GM18526 (cell line): ENCODE results near the gene HOXA11.

Experiments
- POLR2A ChIP-seq: IDR thresholded peaks from 3 replicates; pipeline ENCODE4 v1.6.1; 2011; ENCODE audit not compliant: insufficient read length; ENCODE audit errors: extremely low read depth

HOXA11 gene

DNA sequence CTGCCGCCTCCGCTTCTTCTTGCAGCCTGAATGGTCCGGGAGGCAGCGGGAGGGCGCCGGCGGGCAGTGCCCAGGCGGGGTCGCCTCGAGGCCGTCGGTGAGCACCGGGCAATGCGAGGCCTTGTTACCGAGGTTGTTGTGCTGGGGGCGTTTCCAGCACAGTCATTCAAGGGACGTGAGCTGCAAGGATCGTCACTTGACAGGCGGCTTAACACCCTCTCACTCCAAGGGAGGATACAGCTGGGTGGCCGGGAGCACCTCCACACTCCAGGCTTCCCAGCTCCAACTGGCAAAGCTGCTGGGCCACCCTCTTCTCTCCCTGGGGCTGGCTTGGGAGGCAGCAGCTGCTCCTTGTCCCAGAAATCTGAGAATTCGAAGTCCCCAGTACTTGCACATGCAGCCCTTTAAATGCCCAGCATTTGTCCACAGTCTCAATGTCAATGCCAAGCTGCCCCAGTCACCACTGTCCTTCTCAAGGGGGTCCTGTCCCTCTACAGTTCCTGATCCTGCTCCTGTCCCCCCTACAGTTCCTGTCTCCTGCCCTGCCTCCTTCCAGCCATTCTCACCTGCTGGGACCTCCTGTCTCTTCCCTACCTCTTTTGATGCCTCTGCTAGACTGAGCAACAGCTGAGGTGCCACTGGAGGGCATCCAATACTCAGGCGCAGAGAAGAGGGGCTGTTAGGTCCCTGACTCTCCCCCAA, 4.4 kb upstream of the HOXA11 start:
- no peak for TF ChIP-seq POLR2A

DNA sequence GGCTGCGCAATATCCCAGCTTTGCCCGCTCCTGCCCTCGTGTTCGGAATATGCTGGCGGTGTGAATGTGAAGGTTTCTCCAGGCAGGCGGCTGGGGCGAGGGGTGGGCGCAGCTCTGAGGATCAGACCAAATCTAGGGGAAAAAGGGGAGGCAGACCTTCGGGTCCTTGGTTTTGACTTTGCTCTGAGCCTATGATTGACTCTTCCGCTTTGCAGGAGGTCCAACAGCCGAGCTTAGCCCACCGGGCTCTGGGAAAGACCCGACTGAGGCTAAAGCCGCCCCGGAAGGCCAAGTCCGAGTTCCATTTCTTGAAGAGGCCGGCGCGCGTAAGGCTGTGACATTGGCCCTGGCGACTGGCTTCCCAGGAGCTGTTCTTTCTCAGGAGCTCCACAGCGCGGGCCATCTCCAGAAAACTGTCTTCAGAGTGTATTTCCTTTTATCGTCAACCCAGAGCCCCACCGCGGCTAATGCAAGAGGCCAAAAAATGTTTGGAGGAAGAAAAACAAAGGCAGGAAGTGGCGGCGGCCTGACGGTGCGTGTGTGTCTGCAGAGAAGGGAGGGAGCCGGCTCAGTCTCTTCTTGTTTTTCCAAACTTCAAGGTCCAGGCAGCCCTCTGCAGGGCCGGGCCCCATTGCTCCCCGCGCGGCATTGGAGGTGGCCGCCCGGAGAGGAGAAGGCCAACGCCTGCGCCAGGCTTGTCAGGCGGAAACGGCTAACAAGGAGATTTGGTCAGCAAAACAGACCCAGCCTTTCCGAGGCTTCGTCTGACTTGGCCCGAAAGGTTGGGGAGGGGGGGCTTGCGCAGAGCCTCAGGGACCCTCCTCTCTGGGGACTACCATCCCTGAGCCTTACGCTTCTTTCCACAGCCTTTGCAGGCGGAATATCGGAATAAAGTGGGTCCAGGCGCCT, 3.6 kb upstream of the HOXA11 start:
- TF ChIP-seq POLR2A: no peak

DNA sequence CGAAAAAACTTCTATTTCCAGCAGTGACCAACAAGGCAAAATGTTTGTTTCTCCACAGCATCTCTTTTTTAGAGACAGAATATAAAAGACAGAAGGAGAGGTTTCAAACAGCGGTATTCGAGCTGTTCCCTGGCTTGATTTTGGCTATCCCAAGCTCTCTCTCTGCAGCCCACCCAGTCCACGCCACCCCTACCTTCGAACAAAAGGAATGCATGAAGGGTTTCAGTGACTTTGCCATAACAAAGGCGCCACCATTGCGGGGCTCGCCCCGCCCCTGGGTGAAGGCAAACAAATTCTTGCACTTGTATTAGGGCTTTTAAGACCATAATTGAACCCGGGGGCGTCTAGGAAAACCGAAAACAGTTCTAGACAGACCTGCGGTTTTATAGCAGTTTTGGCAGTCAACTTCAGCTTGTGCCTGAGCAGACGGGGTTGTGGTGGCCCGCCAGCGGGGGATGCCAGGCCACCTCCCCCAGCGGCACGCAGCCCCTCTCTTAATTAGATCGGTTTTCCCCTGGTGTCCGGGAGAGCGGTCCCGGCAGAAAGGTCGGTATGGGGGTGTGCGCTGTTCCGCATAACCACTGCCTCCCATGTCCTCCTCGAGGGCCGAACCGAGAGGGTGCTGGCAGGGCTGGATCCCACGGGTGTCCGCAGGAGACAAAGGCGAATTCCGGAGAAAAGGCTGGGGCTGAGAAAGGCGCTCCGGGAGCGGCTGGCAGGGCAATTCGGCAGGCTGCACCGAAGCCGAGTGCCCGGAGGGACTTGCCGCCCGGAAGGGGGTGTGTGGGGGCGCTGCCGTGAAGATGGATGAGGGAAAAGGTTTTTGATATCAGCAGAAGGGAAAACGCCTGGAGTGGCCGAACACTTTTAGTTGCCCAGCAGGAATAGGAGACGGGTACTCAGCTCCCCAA, 2.7 kb upstream of the HOXA11 start:
- no peak for TF ChIP-seq POLR2A

- TF ChIP-seq POLR2A: no peak
Observed at GRCh38 chr7:27186668-27187474, 1.8 kb upstream of the HOXA11 start.

DNA sequence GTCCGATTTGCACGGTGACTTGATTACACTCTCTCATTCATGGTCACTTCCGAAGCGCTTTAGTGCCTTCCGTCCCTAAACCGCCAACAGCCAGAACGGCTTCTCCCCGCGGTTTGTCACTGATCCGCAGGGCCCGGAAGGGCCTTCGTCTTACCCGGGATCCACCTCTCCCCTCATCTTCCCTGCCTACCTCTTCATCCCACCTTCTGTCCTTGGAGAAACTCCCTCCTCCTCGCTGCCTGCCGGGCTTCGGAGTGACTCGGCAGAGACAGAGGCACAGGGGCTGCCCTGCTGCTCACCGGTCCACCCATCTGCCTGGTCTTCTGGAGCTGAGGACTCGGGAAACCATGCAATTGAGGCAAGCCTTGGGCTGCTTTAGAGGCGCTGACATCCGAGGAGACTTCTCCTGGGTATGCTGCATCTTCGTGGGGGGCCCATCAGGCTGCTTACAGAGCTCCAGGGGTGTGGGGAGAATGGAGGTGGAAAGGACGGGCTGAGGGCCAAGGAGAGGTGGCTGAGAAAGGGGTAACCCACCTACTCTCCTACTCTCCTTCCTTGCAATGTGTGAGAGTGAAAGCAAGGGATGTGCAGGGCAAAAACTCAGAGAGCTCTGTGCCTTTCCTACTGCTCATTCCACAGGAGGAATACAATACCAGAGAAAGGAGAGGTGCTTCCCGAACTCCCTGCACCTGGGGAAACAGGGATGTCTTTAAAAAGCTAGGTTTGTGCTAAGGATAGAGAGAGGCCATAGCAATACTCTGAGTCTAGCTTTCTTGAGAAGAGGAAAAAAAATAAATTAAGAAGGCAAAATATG, 1.0 kb upstream of the HOXA11 start:
- TF ChIP-seq POLR2A: no peak

- TF ChIP-seq POLR2A: no peak
Observed at GRCh38 chr7:27184337-27185012, 557 bp downstream of the HOXA11 start.

GRCh38 chr7:27183682-27184336, 1.2 kb downstream of the HOXA11 start:
- TF ChIP-seq POLR2A: no peak

DNA sequence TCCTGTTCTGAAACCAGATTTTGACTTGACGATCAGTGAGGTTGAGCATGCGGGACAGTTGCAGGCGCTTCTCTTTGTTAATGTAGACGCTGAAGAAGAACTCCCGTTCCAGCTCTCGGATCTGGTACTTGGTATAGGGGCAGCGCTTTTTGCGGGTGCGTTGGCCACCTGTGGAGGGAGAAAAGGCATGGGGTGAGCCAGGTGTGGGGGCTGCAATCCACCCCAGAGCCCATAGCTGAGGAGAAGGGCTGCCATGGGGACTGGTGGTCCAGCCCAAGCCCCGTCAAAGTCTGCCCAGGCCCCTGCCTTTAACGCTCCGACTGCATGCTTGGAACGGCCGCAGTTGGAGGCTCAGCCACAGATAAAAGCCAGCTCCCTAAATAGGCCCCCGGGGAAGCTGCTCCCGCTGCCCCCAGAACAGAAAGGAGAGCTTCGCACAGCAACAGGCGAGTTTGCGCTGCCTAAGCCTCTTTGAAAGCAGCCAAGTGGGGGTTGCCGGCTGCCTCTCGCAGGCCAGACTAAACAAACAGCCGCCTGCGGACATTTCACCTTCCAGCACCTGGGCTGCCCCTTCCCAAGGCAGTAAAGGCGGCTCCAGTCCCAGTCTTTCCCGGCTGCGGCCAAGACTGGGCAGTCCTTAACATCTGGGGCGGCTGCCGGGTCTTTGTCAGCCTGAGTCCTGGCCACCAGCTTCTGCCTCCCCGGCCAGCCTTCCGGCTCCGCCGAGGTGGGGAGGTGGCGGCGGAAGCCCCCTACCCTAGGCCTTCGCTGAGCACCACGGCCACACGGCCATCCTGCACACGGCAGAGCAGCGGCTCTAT, 2.0 kb downstream of the HOXA11 start:
- TF ChIP-seq POLR2A: no peak

DNA sequence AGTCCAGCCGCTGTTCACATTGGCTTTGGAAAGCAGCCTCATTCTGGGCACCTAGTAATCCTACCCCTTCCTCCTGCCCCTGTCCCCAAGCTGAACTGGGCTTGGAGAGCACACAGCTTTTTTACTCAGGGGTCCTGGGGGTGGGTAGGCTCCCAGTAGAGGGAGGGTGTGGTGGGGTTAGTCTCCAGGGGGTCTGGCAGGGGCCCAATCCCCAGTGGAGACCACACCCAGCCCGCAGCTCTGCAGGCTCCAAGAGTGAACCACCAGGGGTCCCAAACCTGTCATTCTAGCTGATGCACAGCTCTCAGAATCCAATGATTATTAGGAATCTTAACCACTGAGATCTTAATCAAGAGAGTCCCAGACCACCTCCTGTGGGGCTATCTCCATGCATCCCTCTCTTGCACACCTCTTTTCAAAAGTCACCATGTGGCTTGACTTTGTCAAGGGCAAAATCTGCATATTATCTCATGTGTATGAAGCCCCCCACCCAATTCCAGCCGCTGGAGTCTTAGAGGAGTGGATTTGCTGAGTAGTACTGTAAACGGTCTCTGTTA, 2.7 kb downstream of the HOXA11 start:
- no peak for TF ChIP-seq POLR2A

GRCh38 chr7:27181795-27182275, 3.2 kb downstream of the HOXA11 start:
- TF ChIP-seq POLR2A: no peak
